HL-60 (cell line): ENCODE data around the gene ABL1.

ENCODE experiments used
- DNase-seq, 2 experiments: peaks; one replicate each; pipeline ENCODE4 v3.0.0-alpha.2; 2010 to 2020; ENCODE audit warnings: low read depth in 1 of 2, low spot score in 1 of 2
- H3K27ac ChIP-seq: fragments of 250-450 bp; sonication (Bioruptor Pico); replicated peaks from 2 replicates; pipeline ENCODE4 v1.5.1; 2020; ENCODE audit warnings: mild to moderate bottlenecking, moderate library complexity
- H3K27me3 ChIP-seq: fragments of 250-450 bp; sonication (Bioruptor Pico); 2 replicates; pipeline ENCODE4 v1.5.1; 2021; ENCODE audit warnings: mild to moderate bottlenecking, moderate library complexity; ENCODE audit not compliant: insufficient read depth, poor library complexity, severe bottlenecking
- H3K4me3 ChIP-seq: replicated peaks from 2 replicates; pipeline ENCODE4 v1.5.1; 2011; ENCODE audit warnings: mild to moderate bottlenecking, control low read depth, low read length; ENCODE audit not compliant: insufficient read depth
- GABPA ChIP-seq: IDR thresholded peaks from 2 replicates; pipeline ENCODE4 v1.6.1; 2012; ENCODE audit warnings: low read depth
- POLR2AphosphoS5 ChIP-seq: IDR thresholded peaks from 2 replicates; pipeline ENCODE4 v1.6.1; 2012; ENCODE audit warnings: low read depth
- SPI1 ChIP-seq: IDR thresholded peaks from 2 replicates; pipeline ENCODE4 v1.6.1; 2012; ENCODE audit warnings: low read depth, mild to moderate bottlenecking, borderline replicate concordance
- TF ChIP-seq, protein P1 (sequence below): IDR thresholded peaks from one replicate; pipeline ENCODE4 v1.5.1; 2011; ENCODE audit warnings: low read length, control low read depth, inconsistent platforms; ENCODE audit not compliant: insufficient read depth
- TF ChIP-seq, protein P2 (sequence below): IDR thresholded peaks from 2 replicates; pipeline ENCODE4 v1.6.1; 2012; ENCODE audit warnings: low read depth; ENCODE audit not compliant: insufficient replicate concordance

The ABL1 gene

DNA sequence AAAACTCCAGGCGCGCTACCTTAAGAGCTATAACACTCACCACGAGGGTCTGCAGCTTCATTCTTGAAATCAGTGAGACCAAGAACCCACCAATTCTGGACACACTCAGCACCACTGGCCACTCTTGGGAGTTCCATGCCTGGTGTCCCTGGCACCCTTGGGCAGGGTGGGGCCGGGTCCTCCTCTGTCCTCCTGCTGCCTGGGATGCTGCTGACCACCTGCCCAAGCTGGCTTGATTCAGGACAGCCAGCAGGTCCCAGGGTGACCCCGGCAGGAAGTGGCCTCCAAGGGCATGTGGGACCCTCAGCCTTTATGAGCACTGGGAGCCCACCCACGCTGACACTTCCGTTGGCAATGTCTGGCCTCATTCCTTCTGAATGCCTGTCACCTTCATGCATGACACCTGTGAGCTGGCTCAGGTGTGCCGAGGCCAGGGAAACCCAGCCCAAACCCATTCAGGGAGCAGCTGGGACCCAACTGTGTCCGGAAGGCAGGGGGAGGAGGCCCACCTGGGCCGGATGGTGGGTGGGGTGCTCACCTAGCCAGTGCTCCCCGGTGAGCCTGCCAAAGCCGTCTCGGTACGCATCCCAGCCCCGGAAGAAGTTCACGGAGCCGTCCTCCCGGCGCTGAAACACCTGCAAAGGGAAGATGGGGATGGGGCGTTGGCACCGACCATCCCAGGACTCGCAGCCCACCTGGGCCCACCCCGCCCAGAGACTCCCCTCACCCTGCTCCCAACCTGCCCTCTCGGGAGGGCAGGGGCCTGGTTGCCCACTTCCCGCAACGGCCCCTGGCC, 76.4 kb downstream of the ABL1 start:
- H3K27ac ChIP-seq: no peak overlapping the region
- H3K4me3 ChIP-seq: no peak overlapping the region
- DNase-seq: no peak
- no peaks in the 10 kb centered on the region for H3K27me3 ChIP-seq
- TF ChIP-seq GABPA: no peak
- TF ChIP-seq, protein P1, sequence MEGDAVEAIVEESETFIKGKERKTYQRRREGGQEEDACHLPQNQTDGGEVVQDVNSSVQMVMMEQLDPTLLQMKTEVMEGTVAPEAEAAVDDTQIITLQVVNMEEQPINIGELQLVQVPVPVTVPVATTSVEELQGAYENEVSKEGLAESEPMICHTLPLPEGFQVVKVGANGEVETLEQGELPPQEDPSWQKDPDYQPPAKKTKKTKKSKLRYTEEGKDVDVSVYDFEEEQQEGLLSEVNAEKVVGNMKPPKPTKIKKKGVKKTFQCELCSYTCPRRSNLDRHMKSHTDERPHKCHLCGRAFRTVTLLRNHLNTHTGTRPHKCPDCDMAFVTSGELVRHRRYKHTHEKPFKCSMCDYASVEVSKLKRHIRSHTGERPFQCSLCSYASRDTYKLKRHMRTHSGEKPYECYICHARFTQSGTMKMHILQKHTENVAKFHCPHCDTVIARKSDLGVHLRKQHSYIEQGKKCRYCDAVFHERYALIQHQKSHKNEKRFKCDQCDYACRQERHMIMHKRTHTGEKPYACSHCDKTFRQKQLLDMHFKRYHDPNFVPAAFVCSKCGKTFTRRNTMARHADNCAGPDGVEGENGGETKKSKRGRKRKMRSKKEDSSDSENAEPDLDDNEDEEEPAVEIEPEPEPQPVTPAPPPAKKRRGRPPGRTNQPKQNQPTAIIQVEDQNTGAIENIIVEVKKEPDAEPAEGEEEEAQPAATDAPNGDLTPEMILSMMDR: no peak
- TF ChIP-seq SPI1: no peak
- no peak for TF ChIP-seq POLR2AphosphoS5
- TF ChIP-seq, protein P2, sequence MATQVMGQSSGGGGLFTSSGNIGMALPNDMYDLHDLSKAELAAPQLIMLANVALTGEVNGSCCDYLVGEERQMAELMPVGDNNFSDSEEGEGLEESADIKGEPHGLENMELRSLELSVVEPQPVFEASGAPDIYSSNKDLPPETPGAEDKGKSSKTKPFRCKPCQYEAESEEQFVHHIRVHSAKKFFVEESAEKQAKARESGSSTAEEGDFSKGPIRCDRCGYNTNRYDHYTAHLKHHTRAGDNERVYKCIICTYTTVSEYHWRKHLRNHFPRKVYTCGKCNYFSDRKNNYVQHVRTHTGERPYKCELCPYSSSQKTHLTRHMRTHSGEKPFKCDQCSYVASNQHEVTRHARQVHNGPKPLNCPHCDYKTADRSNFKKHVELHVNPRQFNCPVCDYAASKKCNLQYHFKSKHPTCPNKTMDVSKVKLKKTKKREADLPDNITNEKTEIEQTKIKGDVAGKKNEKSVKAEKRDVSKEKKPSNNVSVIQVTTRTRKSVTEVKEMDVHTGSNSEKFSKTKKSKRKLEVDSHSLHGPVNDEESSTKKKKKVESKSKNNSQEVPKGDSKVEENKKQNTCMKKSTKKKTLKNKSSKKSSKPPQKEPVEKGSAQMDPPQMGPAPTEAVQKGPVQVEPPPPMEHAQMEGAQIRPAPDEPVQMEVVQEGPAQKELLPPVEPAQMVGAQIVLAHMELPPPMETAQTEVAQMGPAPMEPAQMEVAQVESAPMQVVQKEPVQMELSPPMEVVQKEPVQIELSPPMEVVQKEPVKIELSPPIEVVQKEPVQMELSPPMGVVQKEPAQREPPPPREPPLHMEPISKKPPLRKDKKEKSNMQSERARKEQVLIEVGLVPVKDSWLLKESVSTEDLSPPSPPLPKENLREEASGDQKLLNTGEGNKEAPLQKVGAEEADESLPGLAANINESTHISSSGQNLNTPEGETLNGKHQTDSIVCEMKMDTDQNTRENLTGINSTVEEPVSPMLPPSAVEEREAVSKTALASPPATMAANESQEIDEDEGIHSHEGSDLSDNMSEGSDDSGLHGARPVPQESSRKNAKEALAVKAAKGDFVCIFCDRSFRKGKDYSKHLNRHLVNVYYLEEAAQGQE: no peak

DNA sequence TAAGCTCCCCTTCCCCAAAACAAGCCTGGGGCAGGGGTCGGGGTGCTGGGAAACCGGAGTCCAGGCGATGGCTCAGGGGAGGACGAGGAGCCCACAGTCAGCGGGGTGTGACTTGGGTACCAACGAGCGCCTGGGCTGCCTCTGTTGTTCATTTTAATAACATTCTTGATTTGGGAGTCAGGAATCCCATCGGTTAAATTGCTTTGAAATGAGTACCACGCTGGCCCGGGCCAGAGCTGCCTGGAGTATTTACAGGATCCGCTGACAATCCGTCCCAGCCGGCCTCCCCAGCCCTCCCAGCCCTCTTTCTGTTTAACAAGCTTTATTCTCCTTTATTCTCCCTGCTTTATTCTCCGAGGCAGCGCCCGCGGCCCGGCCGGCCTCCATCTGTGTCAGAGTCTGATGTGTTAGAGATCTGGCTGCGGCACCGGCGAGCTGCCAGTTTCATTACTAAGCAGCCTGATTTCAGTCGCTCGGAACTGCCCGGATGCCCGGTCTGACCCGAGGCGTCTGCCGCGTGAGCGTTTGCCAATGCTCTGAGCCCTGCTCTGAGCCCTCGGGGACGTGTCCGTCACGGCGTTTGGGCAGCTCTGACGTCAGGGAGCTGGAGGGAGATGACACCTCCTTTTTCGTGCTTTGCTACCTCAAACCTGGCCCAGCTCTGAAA, 78.0 kb downstream of the ABL1 start:
- DNase-seq: no peak
- no peaks in the 10 kb centered on the region for H3K27me3 ChIP-seq
- H3K27ac ChIP-seq: no peak overlapping the region
- H3K4me3 ChIP-seq: no peak overlapping the region
- no peak for TF ChIP-seq POLR2AphosphoS5
- no peak for TF ChIP-seq SPI1
- TF ChIP-seq GABPA: no peak
- TF ChIP-seq, protein P2: no peak
- TF ChIP-seq, protein P1: no peak

DNA sequence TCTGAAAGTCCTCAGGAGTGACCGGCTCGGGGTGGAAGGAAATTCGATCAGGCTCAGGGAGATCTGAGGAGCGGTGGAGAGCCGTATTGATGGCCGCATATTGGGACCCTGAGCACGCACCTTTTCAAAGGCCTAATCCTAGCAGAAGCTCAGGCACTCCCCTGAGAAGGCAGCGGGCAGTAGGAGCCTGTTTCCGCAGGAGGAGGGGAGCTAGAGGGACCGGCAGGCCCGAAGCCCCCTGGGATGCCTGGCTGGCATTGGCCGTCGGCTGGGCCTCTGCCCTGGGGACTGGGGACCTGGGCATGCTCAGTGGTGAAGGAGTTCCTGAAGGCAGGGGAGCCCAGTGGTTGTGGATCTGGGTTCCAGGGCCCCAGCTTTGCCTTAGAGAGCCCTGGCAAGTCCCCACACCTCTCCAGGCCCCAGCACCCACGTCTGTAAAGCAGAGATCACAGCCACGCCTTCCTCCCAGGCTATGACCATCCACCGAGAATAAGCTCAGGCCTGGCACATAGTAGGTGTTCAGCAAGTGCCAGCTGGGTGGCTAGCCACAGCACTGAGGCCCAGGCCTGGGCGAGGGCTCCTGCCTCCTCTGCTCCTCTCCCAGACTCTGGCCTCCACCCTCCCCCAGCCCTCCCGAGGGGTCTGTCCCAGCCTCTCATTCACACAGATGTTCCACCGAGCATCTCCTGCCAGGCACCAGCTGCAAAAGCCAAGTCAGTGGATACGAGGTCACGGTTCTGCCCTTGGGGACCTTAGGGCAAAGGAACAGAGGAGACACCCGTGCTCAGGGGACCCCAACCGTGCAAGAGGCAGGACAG, 78.8 kb downstream of the ABL1 start:
- Histone ChIP-seq H3K27me3 (no peaks in the 10 kb centered on the region), H3K27ac (no peak overlapping the region), H3K4me3 (no peak overlapping the region)
- no peak for DNase-seq
- TF ChIP-seq GABPA: no peak
- TF ChIP-seq, protein P2: no peak
- TF ChIP-seq, protein P1: no peak
- TF ChIP-seq POLR2AphosphoS5: no peak
- no peak for TF ChIP-seq SPI1
